HUES64 (cell line): ENCODE data around the gene U2SURP.
"Not testable (repeated sequence)": the region's sequence is repeated elsewhere in the genome, so short reads cannot be mapped to it uniquely, and the experiment has no call there.

Experiments
- H3K27ac ChIP-seq: 2 replicates; pipeline ENCODE4 v1.7.0; 2013; ENCODE audit warnings: low read depth, low read length, inconsistent platforms
- H3K27me3 ChIP-seq: 2 replicates; pipeline ENCODE4 v1.6.1; 2013; ENCODE audit warnings: mild to moderate bottlenecking, low read length; ENCODE audit not compliant: insufficient read depth
- H3K36me3 ChIP-seq: 2 replicates; pipeline ENCODE4 v1.6.1; 2013; ENCODE audit warnings: mild to moderate bottlenecking, low read length; ENCODE audit not compliant: insufficient read depth
- H3K4me1 ChIP-seq: 2 replicates; pipeline ENCODE4 v1.6.1; 2013; ENCODE audit warnings: mild to moderate bottlenecking, low read length, moderate library complexity; ENCODE audit not compliant: insufficient read depth
- H3K4me3 ChIP-seq: 2 replicates; pipeline ENCODE4 v1.5.1; 2013; ENCODE audit warnings: mild to moderate bottlenecking, low read length, moderate library complexity
- H3K9ac ChIP-seq: 2 replicates; pipeline ENCODE4 v1.6.1; 2013; ENCODE audit warnings: mild to moderate bottlenecking, low read depth, low read length
- H3K9me3 ChIP-seq: 2 replicates; pipeline ENCODE4 v1.6.1; 2013; ENCODE audit warnings: low read depth, low read length; ENCODE audit not compliant: insufficient read depth
- WGBS: fragments of 150-250, 120-280 bp; methylation state at CpG from one replicate; pipeline ENCODE4 v1.1.7; 2013; ENCODE audit warnings: missing lambda C conversion rate; 5-methylcytosine and 5-hydroxymethylcytosine counted together

The U2SURP gene

GRCh38 chr3:143072298-143073020 is 71.1 kb downstream of the U2SURP start:
- not testable (repeated sequence) for H3K36me3 ChIP-seq, H3K4me3 ChIP-seq, H3K27ac ChIP-seq, H3K27me3 ChIP-seq, H3K9ac ChIP-seq, H3K9me3 ChIP-seq
- peaks cover 36% of the 10 kb centered on the region for H3K4me1 ChIP-seq
- WGBS = 84% methylated on average over 12 of the region's 12 CpGs

- not testable (repeated sequence) for H3K9ac ChIP-seq, H3K27me3 ChIP-seq, H3K4me3 ChIP-seq, H3K36me3 ChIP-seq, H3K9me3 ChIP-seq, H3K27ac ChIP-seq
- 87% methylated on average over 10 of the region's 15 CpGs for WGBS
- H3K4me1 ChIP-seq = peaks cover 28% of the 10 kb centered on the region
Measured at GRCh38 chr3:143073541-143073940, 72.2 kb downstream of the U2SURP start.

GRCh38 chr3:143073983-143074382 is 72.6 kb downstream of the U2SURP start:
- not testable (repeated sequence) for H3K27me3 ChIP-seq, H3K4me3 ChIP-seq, H3K9me3 ChIP-seq, H3K36me3 ChIP-seq, H3K27ac ChIP-seq, H3K9ac ChIP-seq
- peaks cover 23% of the 10 kb centered on the region for H3K4me1 ChIP-seq
- no CpG with 5 or more reads among the region's 5 CpGs for WGBS

GRCh38 chr3:143078883-143079282 is 77.5 kb downstream of the U2SURP start:
- WGBS = 84% methylated on average over 4 of the region's 4 CpGs
- H3K27ac ChIP-seq = no peak overlapping the region

GRCh38 chr3:143080196-143080595 is 78.8 kb downstream of the U2SURP start:
- WGBS = 92% methylated on average over 5 of the region's 5 CpGs
- no peak overlapping the region for H3K9ac ChIP-seq
- no peak overlapping the region for H3K4me3 ChIP-seq
- no peaks in the 10 kb centered on the region for H3K27me3 ChIP-seq
- H3K4me1 ChIP-seq = no peaks in the 10 kb centered on the region
- H3K27ac ChIP-seq = no peak overlapping the region
- no peaks in the 10 kb centered on the region for H3K36me3 ChIP-seq
- peaks cover 3% of the 10 kb centered on the region; the same call in 1 of the 2 replicates for H3K9me3 ChIP-seq

More at GRCh38 chr3:143078883-143079282, 77.5 kb downstream of the U2SURP start:
- Histone ChIP-seq H3K9me3 (no peaks in the 10 kb centered on the region), H3K4me1 (peaks cover 5% of the 10 kb centered on the region; the same call in 1 of the 2 replicates), H3K27me3 (no peaks in the 10 kb centered on the region), H3K4me3 (no peak overlapping the region), H3K36me3 (no peaks in the 10 kb centered on the region), H3K9ac (no peak overlapping the region)

- H3K27me3 ChIP-seq = no peaks in the 10 kb centered on the region
- no peaks in the 10 kb centered on the region for H3K36me3 ChIP-seq
- H3K4me3 ChIP-seq = no peak overlapping the region
- H3K4me1 ChIP-seq = no peaks in the 10 kb centered on the region
- H3K27ac ChIP-seq = no peak overlapping the region
- H3K9me3 ChIP-seq = peaks cover 4% of the 10 kb centered on the region; the same call in 1 of the 2 replicates
- no CpG with 5 or more reads among the region's 1 CpG for WGBS
- no peak overlapping the region for H3K9ac ChIP-seq
Measured at GRCh38 chr3:143081365-143081764, 80.0 kb downstream of the U2SURP start.

- no peaks in the 10 kb centered on the region for H3K27me3 ChIP-seq
- no peaks in the 10 kb centered on the region for H3K36me3 ChIP-seq
- no peak overlapping the region for H3K4me3 ChIP-seq
- no peak overlapping the region for H3K9ac ChIP-seq
- peaks cover 4% of the 10 kb centered on the region; the same call in 1 of the 2 replicates for H3K9me3 ChIP-seq
- no peak overlapping the region for H3K27ac ChIP-seq
- 91% methylated on average over 18 of the region's 19 CpGs for WGBS
- H3K4me1 ChIP-seq = no peaks in the 10 kb centered on the region
Measured at GRCh38 chr3:143081844-143082778, 80.7 kb downstream of the U2SURP start.

- H3K9ac ChIP-seq = no peak overlapping the region
- no peak overlapping the region for H3K27ac ChIP-seq
- peaks cover 12% of the 10 kb centered on the region; the same call in 1 of the 2 replicates for H3K9me3 ChIP-seq
- over 99% methylated on average over 3 of the region's 3 CpGs for WGBS
- H3K4me1 ChIP-seq = no peaks in the 10 kb centered on the region
- H3K36me3 ChIP-seq = no peaks in the 10 kb centered on the region
- no peaks in the 10 kb centered on the region for H3K27me3 ChIP-seq
- H3K4me3 ChIP-seq = no peak overlapping the region
Measured at GRCh38 chr3:143083781-143084180, 82.4 kb downstream of the U2SURP start.

GRCh38 chr3:143084856-143085731 is 83.7 kb downstream of the U2SURP start:
- no peak overlapping the region for H3K4me3 ChIP-seq
- WGBS = 94% methylated on average over 16 of the region's 17 CpGs
- H3K9ac ChIP-seq = no peak overlapping the region
- no peaks in the 10 kb centered on the region for H3K4me1 ChIP-seq
- no peaks in the 10 kb centered on the region for H3K27me3 ChIP-seq
- peaks cover 12% of the 10 kb centered on the region; the same call in 1 of the 2 replicates for H3K9me3 ChIP-seq
- no peaks in the 10 kb centered on the region for H3K36me3 ChIP-seq
- H3K27ac ChIP-seq = no peak overlapping the region

- Histone ChIP-seq H3K9me3 (peaks cover 12% of the 10 kb centered on the region; the same call in 1 of the 2 replicates), H3K27ac (no peak overlapping the region), H3K4me3 (no peak overlapping the region), H3K27me3 (no peaks in the 10 kb centered on the region), H3K4me1 (no peaks in the 10 kb centered on the region), H3K9ac (no peak overlapping the region), H3K36me3 (no peaks in the 10 kb centered on the region)
- 100% methylated on average over 1 of the region's 1 CpG for WGBS
Measured at GRCh38 chr3:143088835-143089234, 87.5 kb downstream of the U2SURP start.
